DND-41 (cell line): Measurements from ENCODE around the gene LAMB4.

Experiments
- CTCF ChIP-seq: IDR thresholded peaks from 2 replicates; pipeline ENCODE4 v1.5.1; 2012; ENCODE audit warnings: borderline replicate concordance, low read length, moderate library complexity, mild to moderate bottlenecking; ENCODE audit not compliant: poor library complexity, severe bottlenecking; ENCODE audit errors: extremely low read depth
- EZH2 ChIP-seq: IDR thresholded peaks from 3 replicates; pipeline ENCODE4 v1.6.1; 2012; ENCODE audit warnings: borderline replicate concordance, low read depth, mild to moderate bottlenecking, moderate library complexity, low read length, inconsistent platforms; ENCODE audit not compliant: severe bottlenecking

GRCh38 chr7:107996072-107996882 is 133.9 kb downstream of the LAMB4 start:
- no peak for TF ChIP-seq CTCF
- TF ChIP-seq EZH2: no peak
